ENCODE data around the gene CRYAB. TPM values are rescaled to one million over a fixed set of nuclear protein-coding genes. Genes with fewer than 3 reads are reported as not detected.
A peak's percentile ranks its signal among the peaks of the same experiment; 100 is the strongest.

Gene CRYAB
- 7,453 TPM for total RNA-seq
- long read RNA-seq, transcript CRYAB-205 (3 exons, 1,017 nt): major isoform, 732 of 827 reads
- long read RNA-seq, transcript CRYAB-212 (3 exons, 545 nt): minor isoform, 19 of 827 reads
- long read RNA-seq, transcript CRYAB-203 (2 exons, 915 nt): minor isoform, 24 of 827 reads
- long read RNA-seq, transcript CRYAB-216 (4 exons, 977 nt): minor isoform, 19 of 827 reads
- long read RNA-seq, partial matches to known transcripts: 14 of 827 reads
- long read RNA-seq, other reads (novel, unspliced or antisense): 11 of 827 reads

GRCh38 chr11:111911563-111912401, at the start of gene CRYAB:
TSS of gene CRYAB (minus strand) at chr11:111911770. CDS start at chr11:111911724, 46 bp downstream.
- intact Hi-C loops (cut with DNase I): loop anchor here (1.0 kb wide), 1 partner anchor 32 kb away; the partner anchor contains the start of genes CFAP68 and FDXACB1
- peak; percentile 91 for DNase-seq (ENCODE audit: missing footprints)
- peak; percentile 84 for ATAC-seq

- intact Hi-C loops (cut with DNase I): no loop called here
These were observed 49.3 kb upstream of the CRYAB start for GRCh38 chr11:111960916-111961315.

DNA sequence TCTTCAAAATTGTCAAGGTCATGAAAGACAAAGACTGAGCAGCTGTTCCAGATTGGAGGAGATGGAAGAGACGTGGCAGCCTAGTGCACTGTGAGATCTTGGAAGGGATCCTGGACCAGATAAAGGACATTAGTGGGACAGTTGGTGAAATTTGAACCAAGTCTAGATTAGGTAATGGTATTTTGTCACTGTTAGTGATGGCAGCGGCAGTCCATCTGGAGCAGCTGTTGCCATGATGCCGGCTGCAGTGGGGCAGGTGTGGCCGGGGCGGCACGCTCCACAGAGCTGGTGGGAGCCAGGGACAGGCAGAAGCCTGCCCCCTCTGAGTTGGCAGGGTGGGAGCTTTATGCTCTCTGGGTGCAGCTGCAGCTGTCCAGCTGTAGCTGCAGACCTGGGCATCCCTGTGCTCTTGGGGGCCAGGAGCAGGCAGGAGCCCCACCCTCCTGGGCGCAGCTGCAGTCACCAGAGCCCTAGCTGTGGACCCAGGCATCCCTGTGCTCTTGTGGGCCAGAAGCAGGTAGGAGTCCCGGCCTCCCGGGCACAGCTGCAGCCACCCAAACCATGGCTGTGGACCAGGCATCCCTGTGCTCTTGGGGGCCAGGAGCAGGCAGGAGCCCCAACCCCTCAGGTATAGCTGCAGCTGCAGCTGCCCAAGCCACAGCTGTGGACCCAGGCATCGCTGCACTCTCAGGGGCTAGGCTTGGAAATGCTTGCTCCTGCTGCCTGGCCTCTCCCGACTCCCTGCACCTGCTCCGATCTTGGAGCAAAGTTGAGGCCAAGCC, 46.3 kb upstream of the CRYAB start:
- peak; percentile 42 for ATAC-seq
- no peak for DNase-seq (ENCODE audit: missing footprints)
- intact Hi-C loops (cut with DNase I): no loop called here

More at GRCh38 chr11:111960916-111961315, 49.3 kb upstream of the CRYAB start:
- no peak for DNase-seq (ENCODE audit: missing footprints)
- no peak for ATAC-seq

DNA sequence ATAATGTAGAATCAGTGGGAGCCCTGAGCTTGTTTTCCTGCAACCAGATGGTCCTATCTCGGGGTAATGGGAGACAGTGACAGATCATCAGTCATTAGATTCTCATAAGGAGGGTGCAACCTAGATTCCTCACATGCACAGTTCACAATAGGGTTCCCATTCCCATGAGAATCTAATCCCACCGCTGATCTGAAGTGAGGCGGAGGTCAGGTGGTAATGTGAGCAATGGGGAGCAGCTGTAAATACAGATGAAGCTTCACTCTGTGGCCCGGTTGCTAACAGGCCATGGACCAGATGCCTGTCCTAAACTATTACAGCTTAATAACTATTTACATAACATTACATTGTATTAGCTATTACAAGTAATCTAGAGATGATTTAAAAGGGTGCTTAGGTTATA, 42.6 kb upstream of the CRYAB start:
- no peak for ATAC-seq
- intact Hi-C loops (cut with DNase I): no loop called here
- DNase-seq (ENCODE audit: missing footprints): no peak

GRCh38 chr11:111951565-111951964, 40.0 kb upstream of the CRYAB start:
- intact Hi-C loops (cut with DNase I): no loop called here
- ATAC-seq (no peak), DNase-seq (ENCODE audit: missing footprints) (no peak)

- no peak for ATAC-seq
- DNase-seq (ENCODE audit: missing footprints): no peak
- intact Hi-C loops (cut with DNase I): no loop called here
These were observed 38.2 kb upstream of the CRYAB start for GRCh38 chr11:111949519-111950426.

DNA sequence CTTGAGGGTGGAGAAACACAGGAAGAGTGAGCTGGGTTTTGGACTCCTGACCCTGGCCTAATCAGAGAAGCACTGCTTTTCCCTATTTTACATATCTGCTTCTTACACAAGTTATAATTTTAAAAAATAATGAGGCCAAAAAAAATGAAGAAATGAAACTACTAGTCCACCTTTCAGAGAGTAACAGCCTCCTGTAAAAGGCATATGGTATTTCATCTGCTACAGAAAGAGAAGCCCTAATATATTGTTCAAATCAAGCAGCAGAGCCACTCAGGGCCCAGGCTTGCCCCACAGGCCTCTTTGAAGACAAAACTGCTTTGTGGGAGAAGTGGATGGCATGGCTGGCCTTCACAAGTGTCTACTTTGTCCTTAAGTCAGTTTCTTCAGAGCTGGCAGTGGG, 35.6 kb upstream of the CRYAB start:
- intact Hi-C loops (cut with DNase I): no loop called here
- DNase-seq (ENCODE audit: missing footprints) (no peak), ATAC-seq (no peak)

GRCh38 chr11:111946499-111946898, 34.9 kb upstream of the CRYAB start:
- ATAC-seq: no peak
- no peak for DNase-seq (ENCODE audit: missing footprints)
- intact Hi-C loops (cut with DNase I): no loop called here

- intact Hi-C loops (cut with DNase I): no loop called here
- DNase-seq (ENCODE audit: missing footprints) (no peak), ATAC-seq (no peak)
These were observed 33.6 kb upstream of the CRYAB start for GRCh38 chr11:111945198-111945597.

- ATAC-seq: no peak
- intact Hi-C loops (cut with DNase I): no loop called here
These were observed 33.1 kb upstream of the CRYAB start for GRCh38 chr11:111944651-111945051.

DNA sequence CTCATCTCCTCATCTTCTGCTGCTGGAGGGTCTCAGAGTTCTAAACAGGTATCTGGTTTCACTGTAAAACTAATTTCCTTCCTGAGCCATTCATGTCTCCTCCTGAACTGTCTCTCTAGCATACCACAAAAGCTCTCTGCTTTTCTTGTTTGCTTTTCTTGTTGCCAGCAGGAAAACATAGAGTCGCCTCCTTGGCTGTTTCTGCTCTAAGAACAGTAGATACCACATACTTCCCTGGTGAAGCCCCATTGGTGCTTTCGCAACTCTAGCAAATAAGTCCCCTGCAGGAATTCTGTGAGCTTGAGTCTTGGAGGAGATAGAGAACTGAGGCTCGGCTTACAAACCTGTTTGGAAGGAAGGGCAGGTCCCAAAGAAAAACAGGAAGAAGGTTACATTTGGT, 32.6 kb upstream of the CRYAB start:
- DNase-seq (ENCODE audit: missing footprints) (no peak), ATAC-seq (no peak)
- intact Hi-C loops (cut with DNase I): no loop called here

More at GRCh38 chr11:111944651-111945051, 33.1 kb upstream of the CRYAB start:
- no peak for DNase-seq (ENCODE audit: missing footprints)

- no peak for ATAC-seq
- intact Hi-C loops (cut with DNase I): no loop called here
These were observed 31.3 kb upstream of the CRYAB start for GRCh38 chr11:111942829-111943228.

GRCh38 chr11:111941963-111942362, 30.4 kb upstream of the CRYAB start:
- ATAC-seq (peak; percentile 74), DNase-seq (ENCODE audit: missing footprints) (no peak)
- intact Hi-C loops (cut with DNase I): no loop called here

More at GRCh38 chr11:111942829-111943228, 31.3 kb upstream of the CRYAB start:
- DNase-seq (ENCODE audit: missing footprints): no peak

DNA sequence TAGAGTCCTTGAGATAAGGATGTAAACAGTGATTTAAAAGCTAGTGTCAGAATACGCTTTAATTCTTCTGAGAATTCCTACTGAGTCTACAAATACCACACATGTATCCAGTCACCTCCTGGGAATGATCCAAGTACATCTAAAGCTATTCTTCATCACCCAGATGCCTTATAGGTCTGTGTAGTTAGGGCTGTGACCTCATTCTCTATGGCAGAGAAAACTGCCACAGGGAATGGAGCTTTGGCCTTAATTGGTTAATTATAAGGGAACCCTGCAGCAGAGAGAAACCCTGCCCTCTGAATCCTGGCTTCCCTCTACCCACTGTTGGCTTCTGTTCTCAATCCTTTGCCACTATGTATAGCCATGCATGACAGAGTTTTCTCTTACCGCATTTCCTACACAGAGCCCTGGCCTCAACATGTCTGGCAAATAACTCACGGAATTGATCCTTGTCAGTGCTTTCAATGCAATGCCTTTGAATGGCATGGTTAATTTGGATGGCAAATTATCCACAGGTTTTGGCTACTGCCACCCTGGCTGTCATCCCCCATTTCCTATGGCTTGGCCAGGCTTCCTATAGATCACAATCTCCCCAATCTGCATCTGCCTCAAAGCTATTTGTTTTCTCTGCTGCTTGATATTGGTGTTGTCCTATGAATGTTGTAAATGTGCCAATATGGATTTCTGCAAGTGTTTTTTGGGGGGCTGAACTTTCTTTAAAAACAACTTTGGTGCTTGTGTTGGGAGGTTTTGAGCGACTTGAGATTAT, 28.4 kb upstream of the CRYAB start:
- intact Hi-C loops (cut with DNase I): no loop called here
- DNase-seq (ENCODE audit: missing footprints) (no peak), ATAC-seq (no peak)

DNA sequence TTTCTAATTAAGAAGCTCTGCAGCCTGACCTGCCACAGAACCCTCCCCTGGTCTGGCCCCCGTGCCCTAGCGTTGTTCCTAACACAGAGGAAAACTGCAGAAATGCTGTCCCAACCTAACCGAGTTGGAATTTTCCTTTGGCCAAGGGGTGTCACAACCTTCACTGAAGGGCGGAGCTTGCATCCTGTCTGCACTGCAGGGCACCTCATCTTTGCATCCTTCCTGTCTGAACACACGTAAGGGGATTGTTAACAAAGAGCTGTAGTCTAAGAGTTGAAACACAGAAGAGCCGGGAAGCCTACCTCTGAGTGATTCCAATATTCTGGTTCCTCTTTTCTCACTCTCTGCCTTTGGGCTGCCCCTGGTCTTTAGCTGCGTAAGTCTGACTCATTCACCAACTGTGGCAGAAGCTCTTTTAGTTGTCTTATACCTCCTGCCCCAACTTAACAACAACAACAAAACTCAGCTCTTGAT, 27.2 kb upstream of the CRYAB start:
- ATAC-seq (no peak), DNase-seq (ENCODE audit: missing footprints) (no peak)
- intact Hi-C loops (cut with DNase I): no loop called here

DNA sequence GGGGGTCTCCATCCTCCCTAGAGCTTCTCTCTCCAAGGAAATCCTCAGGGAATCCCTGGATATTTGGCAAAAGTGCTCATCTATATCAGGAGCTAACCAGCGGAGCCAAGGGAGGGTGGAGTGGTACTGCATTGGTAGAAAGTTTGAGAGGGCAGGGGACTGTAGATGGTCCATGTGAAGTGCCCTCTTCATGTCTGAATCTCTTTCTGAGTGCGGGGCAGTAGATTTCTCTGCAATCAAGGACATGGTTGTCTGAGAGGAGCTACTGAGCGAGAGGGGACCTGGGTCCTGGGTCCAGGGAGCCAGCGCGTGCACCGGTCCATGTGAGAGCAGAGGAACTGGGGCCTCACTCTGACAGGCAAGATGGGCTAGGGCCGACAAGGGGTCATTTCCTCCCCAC, 26.3 kb upstream of the CRYAB start:
- intact Hi-C loops (cut with DNase I): no loop called here
- DNase-seq (ENCODE audit: missing footprints): no peak
- peak; percentile 3 for ATAC-seq

DNA sequence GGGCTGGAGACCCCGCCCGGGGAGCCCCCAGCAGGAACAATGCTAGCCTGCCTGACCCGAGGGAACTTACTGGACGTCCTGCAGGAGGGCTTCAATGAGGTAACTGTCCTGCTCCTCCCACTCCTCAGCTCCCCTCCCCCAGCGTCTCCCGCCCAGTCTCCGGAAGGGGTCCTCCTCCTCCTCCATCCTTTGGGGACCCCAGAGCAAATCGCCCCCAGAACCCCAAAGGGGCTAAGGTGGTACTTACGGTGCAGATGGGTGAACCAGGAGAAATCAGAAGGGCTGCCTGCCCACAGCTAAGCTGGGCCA, 25.8 kb upstream of the CRYAB start:
- DNase-seq (ENCODE audit: missing footprints): no peak
- intact Hi-C loops (cut with DNase I): no loop called here
- ATAC-seq: peak; percentile 1

Measured in Right ventricle myocardium inferior (tissue), 1 donor.